IMR-90 (cell line): ENCODE results near the gene EFCAB8. TPM values are rescaled to one million over a fixed set of nuclear protein-coding genes. Genes with fewer than 3 reads are reported as not detected.

ENCODE experiments used
- ATAC-seq: fragments of 200-7000 bp; cut with Tn5 transposase; 2 replicates; pipeline ENCODE4 v1.9.1; 2020; ENCODE audit warnings: low read depth, mild to moderate bottlenecking, moderate library complexity
- BruUV-seq: library from RNA; stranded (reverse); fragments of 400-500 nt; replicated peaks from 2 replicates; lab custom pipeline; 2021; lab: Mats Ljungman, UMichigan
- CTCF ChIA-PET: fragments of 300-600 bp; formaldehyde crosslinking; extraction: SDS; loops from one replicate; lab custom pipeline; 2021; ENCODE audit warnings: antibody characterized with exemption; lab: Yijun Ruan, JAX
- POLR2A ChIA-PET: fragments of 300-600 bp; sonication (Branson Sonifier 250); formaldehyde crosslinking; loops from one replicate; lab custom pipeline; 2022; ENCODE audit warnings: antibody characterized with exemption; ENCODE audit not compliant: unreplicated experiment; lab: Charles Lee
- DNase-seq: peaks from one replicate; pipeline ENCODE4 v3.0.0; 2013
- H2AFZ ChIP-seq: replicated peaks from 2 replicates; pipeline ENCODE3; 2013; ENCODE audit warnings: low read length, mild to moderate bottlenecking; ENCODE audit not compliant: poor library complexity
- H2AK5ac ChIP-seq: 2 replicates; pipeline ENCODE4 v1.6.1; 2013; ENCODE audit warnings: low read depth, low read length, inconsistent platforms
- H2AK9ac ChIP-seq: replicated peaks from 2 replicates; pipeline ENCODE3; 2013; ENCODE audit warnings: mild to moderate bottlenecking, low read depth, low read length, moderate library complexity; ENCODE audit not compliant: poor library complexity
- H2BK120ac ChIP-seq: 2 replicates; pipeline ENCODE4 v1.6.1; 2013; ENCODE audit warnings: low read depth, low read length, inconsistent platforms
- H2BK15ac ChIP-seq: 3 replicates; pipeline ENCODE4 v1.6.1; 2013; ENCODE audit warnings: low read depth, low read length, inconsistent platforms
- H2BK20ac ChIP-seq: 2 replicates; pipeline ENCODE4 v1.6.1; 2013; ENCODE audit warnings: low read depth, mild to moderate bottlenecking, inconsistent platforms, low read length, moderate library complexity
- H2BK5ac ChIP-seq: 2 replicates; pipeline ENCODE4 v1.6.1; 2013; ENCODE audit warnings: mild to moderate bottlenecking, low read depth, low read length, inconsistent platforms; ENCODE audit not compliant: poor library complexity, severe bottlenecking
- H3K14ac ChIP-seq: replicated peaks from 2 replicates; pipeline ENCODE4 v1.6.1; 2013; ENCODE audit warnings: low read depth, low read length, inconsistent platforms
- H3K18ac ChIP-seq: 2 replicates; pipeline ENCODE4 v1.6.1; 2013; ENCODE audit warnings: low read depth, low read length, control low read depth
- H3K23ac ChIP-seq: 2 replicates; pipeline ENCODE4 v1.6.1; 2013; ENCODE audit warnings: low read depth, low read length, inconsistent platforms
- H3K27ac ChIP-seq: 2 replicates; pipeline ENCODE4 v1.5.1; 2013; ENCODE audit warnings: mild to moderate bottlenecking, control low read depth, low read length; ENCODE audit not compliant: insufficient read depth
- H3K27me3 ChIP-seq: 2 replicates; pipeline ENCODE4 v1.6.1; 2013; ENCODE audit warnings: low read length; ENCODE audit not compliant: control insufficient read depth, insufficient read depth
- H3K36me3 ChIP-seq: 2 replicates; pipeline ENCODE4 v1.6.1; 2013; ENCODE audit warnings: low read length, mixed read lengths; ENCODE audit not compliant: control insufficient read depth, insufficient read depth
- H3K4ac ChIP-seq: 2 replicates; pipeline ENCODE4 v1.6.1; 2013; ENCODE audit warnings: low read depth, low read length, inconsistent platforms
- H3K4me1 ChIP-seq: 2 replicates; pipeline ENCODE4 v1.6.1; 2013; ENCODE audit warnings: low read length, mixed read lengths; ENCODE audit not compliant: control insufficient read depth, insufficient read depth
- H3K4me2 ChIP-seq: 2 replicates; pipeline ENCODE4 v1.6.1; 2013; ENCODE audit warnings: low read depth, mild to moderate bottlenecking, control low read depth, low read length, moderate library complexity
- H3K4me3 ChIP-seq: 2 replicates; pipeline ENCODE4 v1.5.1; 2013; ENCODE audit warnings: low read depth, mild to moderate bottlenecking, control low read depth, low read length, moderate library complexity; ENCODE audit not compliant: insufficient read depth
- H3K56ac ChIP-seq: 2 replicates; pipeline ENCODE4 v1.6.1; 2013; ENCODE audit warnings: low read length, inconsistent platforms; ENCODE audit not compliant: insufficient read depth; ENCODE audit errors: extremely low read depth
- H3K79me1 ChIP-seq, 2 experiments: 2 replicates each; pipeline ENCODE4 v1.6.1; 2013; ENCODE audit warnings: low read length in 2 of 2, inconsistent platforms in 1 of 2, low read depth in 1 of 2
- H3K9ac ChIP-seq: 2 replicates; pipeline ENCODE4 v1.6.1; 2013; ENCODE audit warnings: low read depth, low read length, control low read depth
- H3K9me1 ChIP-seq: 2 replicates; pipeline ENCODE4 v1.6.1; 2013; ENCODE audit warnings: low read length, inconsistent platforms; ENCODE audit not compliant: insufficient read depth
- H3K9me3 ChIP-seq: 2 replicates; pipeline ENCODE4 v1.6.1; 2013; ENCODE audit warnings: low read length; ENCODE audit not compliant: control insufficient read depth, insufficient read depth
- H4K20me1 ChIP-seq: 2 replicates; pipeline ENCODE4 v1.6.1; 2013; ENCODE audit warnings: low read length, inconsistent platforms; ENCODE audit not compliant: insufficient read depth
- H4K5ac ChIP-seq: 2 replicates; pipeline ENCODE4 v1.6.1; 2013; ENCODE audit warnings: mild to moderate bottlenecking, low read depth, low read length, control low read depth
- H4K8ac ChIP-seq, 2 experiments: 2 replicates each; pipeline ENCODE4 v1.6.1; 2013; ENCODE audit warnings: low read depth in 2 of 2, low read length in 2 of 2, control low read depth in 1 of 2, inconsistent platforms in 1 of 2
- H4K91ac ChIP-seq: 2 replicates; pipeline ENCODE4 v1.6.1; 2013; ENCODE audit warnings: low read depth, low read length, inconsistent platforms; ENCODE audit not compliant: insufficient read depth
- ELK1 ChIP-seq: fragments of 150-350 bp; IDR thresholded peaks from 2 replicates; pipeline ENCODE4 v1.6.1; 2016; ENCODE audit warnings: low read depth, mild to moderate bottlenecking, low read length, moderate library complexity, borderline replicate concordance
- RAD21 ChIP-seq: IDR thresholded peaks from 2 replicates; pipeline ENCODE4 v1.6.1; 2012; ENCODE audit warnings: low read length, improper control_type of control experiment
- USF2 ChIP-seq: fragments of 150-350 bp; IDR thresholded peaks from 2 replicates; pipeline ENCODE4 v1.6.1; 2017; ENCODE audit warnings: mild to moderate bottlenecking, antibody characterized with exemption, low read length, low read depth
- WGBS, 2 experiments: methylation state at CpG; one replicate each; pipeline versions ENCODE4 v1.1.5 to v1.1.7; 2013; ENCODE audit warnings: missing lambda C conversion rate in 2 of 2; ENCODE audit not compliant: insufficient read length in 1 of 2; ENCODE audit errors: extremely low coverage in 2 of 2; 5-methylcytosine and 5-hydroxymethylcytosine counted together
- dilution Hi-C: fragments of 300-500 bp; cut with HindIII; formaldehyde crosslinking; loops from one replicate; pipeline ENCODE4 v1.14.3; 2018; ENCODE audit warnings: low sequenced_read_pairs; ENCODE audit not compliant: unreplicated experiment
- in situ Hi-C: fragments of 300-500 bp; cut with MboI; formaldehyde crosslinking; loops from 3 replicates; pipeline ENCODE4 v1.14.3; 2019; ENCODE audit warnings: low sequenced_read_pairs, inconsistent platforms, mixed read lengths
- intact Hi-C: fragments of 100-400 bp; cut with micrococcal nuclease; formaldehyde crosslinking; loops from 2 replicates; pipeline ENCODE4 v1.10.0; 2022
- polyA plus RNA-seq, 3 experiments: library from polyadenylated mRNA; depleted of rRNA; stranded (reverse); fragments of >200 nt; gene quantifications; 2 replicates each; pipeline ENCODE4 v1.2.3, GENCODE V29; 2012; ENCODE audit warnings: low replicate concordance in 1 of 3
- total RNA-seq: library from RNA; depleted of rRNA; stranded (reverse); fragments of >200 nt; gene quantifications from 2 replicates; pipeline ENCODE4 v1.2.3, GENCODE V29; 2012

Gene EFCAB8
- total and polyA plus RNA-seq, 2 of the 4 experiments (the other 2 are of a cell fraction) = not detected

GRCh38 chr20:32848846-32849245, 9.9 kb upstream of the EFCAB8 start:
- Histone ChIP-seq H3K79me1 (peaks cover 28 to 72% of the 10 kb centered on the region in 2 experiments), H3K4me3 (no peak overlapping the region), H2BK15ac (no peak overlapping the region), H3K23ac (no peak overlapping the region), H2BK120ac (no peak overlapping the region), H3K4ac (no peak overlapping the region), H2AK5ac (no peak overlapping the region), H3K27me3 (no peaks in the 10 kb centered on the region), H3K27ac (no peak overlapping the region), H2BK20ac (no peak overlapping the region), H3K4me2 (no peak overlapping the region), H4K8ac (no peak overlapping the region), H4K20me1 (peaks cover 26% of the 10 kb centered on the region), H2BK5ac (no peak overlapping the region), H4K5ac (no peak overlapping the region), H3K14ac (no peak overlapping the region), H3K18ac (no peak overlapping the region), H3K9me1 (peaks cover 8% of the 10 kb centered on the region; the same call in 1 of the 2 replicates), H3K56ac (no peak overlapping the region), H2AK9ac (no peak overlapping the region), H2AFZ (no peak overlapping the region), H3K4me1 (peaks cover 3% of the 10 kb centered on the region; the same call in 1 of the 2 replicates), H3K9me3 (no peaks in the 10 kb centered on the region), H3K36me3 (peaks cover 34% of the 10 kb centered on the region), H4K91ac (no peak overlapping the region), H3K9ac (no peak overlapping the region)
- no TSS peak for BruUV-seq
- ChIA-PET POLR2A (no interaction called here), CTCF (no interaction called here)
- intact Hi-C loops = no loop called here
- TF ChIP-seq RAD21 (no peak), ELK1 (no peak), USF2 (no peak)
- dilution Hi-C loops = no loop called here
- in situ Hi-C loops = no loop called here
- no CpG with 5 or more reads among the region's 6 CpGs for WGBS, 2 experiments
- ATAC-seq (no peak), DNase-seq (no peak)
